HG03342 (cell line): Measurements from ENCODE around the gene BAHCC1.

Source experiments
- ATAC-seq: cut with Tn5 transposase; IDR thresholded peaks from one replicate; pipeline ENCODE4 v1.9.1; 2021; ENCODE audit warnings: mild to moderate bottlenecking, moderate library complexity; ENCODE audit not compliant: unreplicated experiment

BAHCC1 gene

GRCh38 chr17:81366648-81367047 lies 28.6 kb upstream of the BAHCC1 start:
- no peak for ATAC-seq

- no peak for ATAC-seq
These were observed 28.1 kb upstream of the BAHCC1 start for GRCh38 chr17:81367171-81367570.

GRCh38 chr17:81368161-81369022 lies 26.9 kb upstream of the BAHCC1 start:
- ATAC-seq: no peak

GRCh38 chr17:81370294-81370693 lies 25.0 kb upstream of the BAHCC1 start:
- ATAC-seq: no peak

- no peak for ATAC-seq
These were observed 23.1 kb upstream of the BAHCC1 start for GRCh38 chr17:81371910-81372760.

- no peak for ATAC-seq
These were observed 21.6 kb upstream of the BAHCC1 start for GRCh38 chr17:81373536-81374160.

GRCh38 chr17:81374890-81375289 lies 20.4 kb upstream of the BAHCC1 start:
- no peak for ATAC-seq

GRCh38 chr17:81376946-81377714 lies 18.1 kb upstream of the BAHCC1 start:
- ATAC-seq: no peak

- ATAC-seq: no peak
These were observed 16.2 kb upstream of the BAHCC1 start for GRCh38 chr17:81378941-81379511.

- ATAC-seq: no peak
These were observed 15.7 kb upstream of the BAHCC1 start for GRCh38 chr17:81379523-81379942.

- no peak for ATAC-seq
These were observed 15.1 kb upstream of the BAHCC1 start for GRCh38 chr17:81380131-81380530.

GRCh38 chr17:81380666-81381518 lies 14.4 kb upstream of the BAHCC1 start:
- no peak for ATAC-seq

GRCh38 chr17:81381632-81382577 lies 13.4 kb upstream of the BAHCC1 start:
- no peak for ATAC-seq

GRCh38 chr17:81382851-81383250 lies 12.4 kb upstream of the BAHCC1 start:
- no peak for ATAC-seq

GRCh38 chr17:81383504-81384421 lies 11.5 kb upstream of the BAHCC1 start:
- ATAC-seq: no peak

GRCh38 chr17:81384929-81385319 lies 10.3 kb upstream of the BAHCC1 start:
- ATAC-seq: no peak
